Stimulated activated CD4-positive, alpha-beta T cell treated with anti-CD3 and anti-CD28 coated beads, Interleukin-2, amount 100 ng/mL, for 4 hours (primary cell): ENCODE measurements around the gene VAV2.

Experiments used
- DNase-seq: peaks from one replicate; pipeline ENCODE4 v3.0.0-alpha.2; 2020; ENCODE audit warnings: low read depth

VAV2 gene

DNA sequence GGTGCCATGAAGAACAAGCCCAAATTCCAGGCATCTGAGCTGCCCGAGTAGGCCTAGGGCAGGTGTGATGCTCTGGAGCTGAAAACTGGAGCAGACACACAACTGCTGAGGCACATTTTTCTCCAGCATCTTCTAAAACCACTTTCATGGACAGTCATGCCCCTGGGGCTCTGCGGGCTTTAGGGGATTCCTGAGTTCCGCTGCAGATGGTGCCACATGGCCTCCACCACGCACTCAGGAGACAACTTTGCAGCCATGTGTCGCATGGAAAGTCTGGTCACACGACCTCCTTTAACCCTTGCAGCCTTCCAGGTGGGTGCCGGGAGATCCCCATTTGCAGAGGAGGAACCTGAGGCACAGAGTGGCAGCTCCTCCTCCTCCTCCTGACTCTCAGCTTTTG is 141.2 kb downstream of the VAV2 start:
- DNase-seq, result no peak

DNA sequence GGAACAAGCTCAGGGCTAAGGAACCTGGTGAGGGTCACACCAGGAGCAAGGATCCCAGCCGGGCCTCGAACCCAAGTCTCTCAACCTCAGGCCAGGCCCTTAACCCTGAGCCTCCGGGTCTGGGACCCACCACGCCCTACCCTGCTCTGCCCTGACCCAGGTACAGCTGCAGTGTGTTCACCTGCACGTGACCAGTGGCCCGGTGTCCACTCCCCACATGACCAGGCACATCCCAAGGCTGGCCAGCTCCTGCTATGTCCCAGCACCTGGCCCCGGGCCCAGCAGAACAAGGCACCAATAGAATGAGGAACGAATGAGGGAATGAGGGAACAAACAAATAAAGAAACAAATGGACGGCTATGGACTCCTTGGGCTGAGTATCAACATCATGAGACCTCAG is 142.0 kb downstream of the VAV2 start:
- DNase-seq, result no peak

DNA sequence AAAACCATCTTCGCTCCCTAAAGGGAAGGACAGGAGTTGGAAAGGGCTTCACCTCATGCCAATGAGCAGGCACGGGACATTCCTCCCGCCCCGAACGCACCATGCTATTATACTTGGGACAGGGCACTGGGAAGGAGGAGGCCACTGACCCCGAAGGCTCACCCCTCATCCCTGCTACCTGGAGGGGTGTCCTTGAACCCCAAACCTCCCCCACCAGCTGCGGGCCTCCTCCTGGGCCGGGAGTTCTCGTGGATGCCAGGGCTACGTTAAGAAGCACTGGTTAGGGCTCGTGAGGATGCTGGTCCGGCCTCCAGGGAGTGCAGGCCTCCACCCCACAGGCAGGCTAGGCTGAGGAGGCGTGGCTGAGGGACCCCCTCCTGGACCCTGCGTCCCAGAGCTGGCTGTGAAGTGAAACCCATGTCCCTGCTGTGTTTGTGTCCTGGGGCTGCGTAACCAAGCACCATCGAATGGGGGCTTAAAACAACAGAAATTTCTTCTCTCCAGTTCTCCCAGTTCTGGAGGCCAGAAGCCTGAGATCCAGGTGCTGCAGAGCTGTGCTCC is 142.9 kb downstream of the VAV2 start:
- no peak for DNase-seq

DNA sequence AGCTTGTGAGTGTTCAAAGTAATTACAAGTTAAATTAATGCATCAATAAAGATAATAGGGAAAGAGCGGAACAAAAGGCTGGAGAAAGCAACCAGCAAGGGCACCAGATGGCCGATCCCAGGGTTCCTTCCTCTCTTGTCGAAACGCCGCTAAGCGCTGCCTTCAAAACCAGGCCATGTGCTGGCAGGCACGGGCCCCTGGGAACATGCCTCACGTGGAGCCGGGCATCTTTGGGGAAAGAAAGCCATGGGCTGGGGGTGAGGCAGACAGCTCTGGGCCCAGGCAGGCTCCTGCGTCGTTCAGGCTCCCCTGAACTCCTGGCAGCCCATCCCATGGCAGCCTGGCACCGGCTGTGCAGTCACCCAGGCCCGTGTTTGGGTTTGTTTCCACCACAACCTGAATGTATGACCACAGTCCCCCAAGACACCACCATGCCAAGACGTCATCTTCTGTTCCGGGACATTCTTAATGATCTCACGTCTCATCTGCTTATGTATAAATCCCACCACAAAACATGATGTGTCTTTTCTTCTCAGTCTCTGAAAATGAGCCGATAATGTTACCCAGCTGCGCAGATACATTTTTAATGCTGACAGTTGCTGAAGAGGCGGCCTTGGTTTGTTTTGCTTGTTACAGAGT is 143.5 kb downstream of the VAV2 start:
- DNase-seq, result no peak

DNA sequence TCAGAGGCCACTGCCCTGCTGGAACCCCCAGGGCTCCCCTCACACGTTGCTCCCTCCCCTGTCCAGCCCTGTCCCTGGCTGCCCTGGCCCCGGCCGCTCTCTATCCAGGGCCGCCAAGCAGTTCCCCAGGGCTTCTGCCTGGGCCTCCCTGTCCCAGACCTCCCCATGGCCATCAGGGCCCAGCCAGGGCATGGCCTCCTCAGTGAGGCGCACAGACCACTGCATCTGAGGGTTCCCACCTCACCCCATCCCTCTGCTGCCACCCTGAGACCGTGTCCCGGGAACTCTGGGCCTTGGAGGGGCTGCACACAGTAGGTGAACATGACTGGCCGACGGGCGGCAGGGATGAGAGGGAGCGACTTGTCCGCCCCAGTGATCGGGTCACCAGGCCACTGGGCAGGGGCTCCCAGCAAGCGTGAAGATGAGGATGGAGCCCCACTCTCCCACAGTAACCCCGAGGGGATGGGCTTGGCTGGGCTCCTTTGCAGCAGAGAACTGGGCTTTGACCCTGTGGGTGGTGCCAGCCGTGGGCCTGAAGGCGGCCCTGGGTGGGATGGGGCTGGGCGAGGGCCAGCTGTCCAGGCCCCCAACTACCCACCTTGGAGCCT is 145.5 kb downstream of the VAV2 start:
- no peak for DNase-seq

DNA sequence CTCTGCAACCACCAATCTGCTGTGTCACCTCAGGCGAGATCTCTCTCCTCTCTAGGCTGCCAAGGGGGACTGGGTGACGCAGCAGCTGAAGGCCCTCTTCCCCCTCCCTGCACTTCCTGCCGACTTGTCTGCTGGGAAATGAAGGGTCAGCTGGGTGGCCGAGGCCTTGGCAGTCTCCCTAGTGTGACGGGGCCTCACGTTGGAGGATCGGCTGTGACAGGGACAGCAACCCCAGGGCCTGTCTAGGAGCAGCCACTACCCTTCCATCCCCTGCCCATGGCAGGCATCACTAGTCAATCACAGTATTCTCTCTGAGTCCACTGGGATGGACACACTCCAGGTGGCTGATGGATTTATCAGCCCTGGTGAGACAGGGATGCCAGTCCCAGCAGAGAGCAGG is 146.7 kb downstream of the VAV2 start:
- no peak for DNase-seq

DNA sequence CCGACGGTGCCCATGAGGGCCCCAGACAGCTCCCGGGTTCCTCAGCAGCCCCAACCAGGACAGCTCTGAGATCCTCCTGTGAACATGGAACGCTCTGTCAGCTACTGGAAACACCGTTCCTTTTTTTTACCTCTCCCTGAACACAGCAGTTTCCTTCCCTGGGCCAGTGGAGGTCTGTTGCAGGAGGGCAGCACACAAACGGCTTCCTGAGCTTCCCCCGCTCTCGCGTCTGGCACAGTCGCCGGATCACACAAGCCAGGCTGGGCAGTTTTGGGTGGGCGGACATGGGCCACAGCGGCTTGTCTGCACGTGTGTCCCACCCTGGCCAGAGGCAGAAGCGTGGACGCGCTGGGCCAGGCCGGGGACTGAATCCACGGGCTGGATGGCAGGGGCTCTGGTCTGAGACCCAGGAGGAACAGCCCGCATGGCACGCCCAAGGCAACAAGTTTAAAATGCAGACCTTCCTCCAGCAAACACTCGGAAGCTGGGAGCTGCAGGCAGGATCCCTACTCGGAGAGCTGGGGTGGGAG is 147.2 kb downstream of the VAV2 start:
- DNase-seq, result no peak

DNA sequence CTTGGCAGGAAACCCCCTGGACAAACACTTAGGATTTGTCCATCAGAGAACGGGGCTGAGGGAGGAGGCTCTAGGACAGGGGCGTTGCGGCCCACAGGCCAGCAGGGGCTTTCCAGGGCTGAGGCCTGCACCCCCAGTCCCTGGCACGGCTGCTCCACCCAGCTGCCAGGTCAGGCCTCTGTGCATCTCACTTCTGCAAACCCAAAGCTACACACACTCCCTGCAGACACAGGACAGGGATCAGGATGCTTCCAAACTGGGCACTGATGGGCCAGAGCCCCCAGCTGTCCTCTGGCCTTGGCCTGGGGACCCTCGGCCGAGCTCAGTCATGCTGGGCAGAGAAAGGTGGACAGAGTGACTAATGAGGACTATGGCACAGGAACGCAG is 147.7 kb downstream of the VAV2 start:
- no peak for DNase-seq

DNA sequence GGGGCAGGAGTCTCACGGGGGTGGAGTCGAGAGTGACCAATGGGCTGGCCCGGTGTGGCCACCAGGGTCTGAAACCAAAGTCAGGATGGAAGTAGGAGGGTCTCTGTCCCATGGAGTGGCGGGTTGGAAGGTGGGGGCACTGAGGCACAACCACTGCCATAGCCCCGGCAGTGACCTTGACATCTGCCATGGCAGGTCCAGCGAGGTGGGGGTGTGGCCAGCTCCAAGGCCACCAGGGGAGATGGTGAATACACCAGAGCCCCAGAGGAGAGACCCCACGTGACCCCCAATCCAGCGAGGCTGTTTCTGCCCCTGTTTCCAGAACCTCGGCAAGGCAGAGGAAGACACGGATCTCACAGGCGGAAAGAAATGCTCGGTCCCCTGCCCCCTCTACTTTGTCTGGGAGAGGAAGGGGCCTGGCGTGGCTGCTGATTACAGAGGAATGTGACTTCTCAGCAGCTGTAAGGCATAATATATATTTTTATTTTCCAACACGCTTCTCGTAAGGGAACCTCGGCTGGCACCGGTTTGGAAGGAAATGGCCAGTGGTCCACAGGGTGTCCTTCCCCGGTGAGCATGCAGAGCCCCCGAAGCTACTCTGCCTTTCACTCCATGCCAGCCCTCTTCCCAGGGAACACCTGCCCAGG is 148.2 kb downstream of the VAV2 start:
- DNase-seq, result no peak

DNA sequence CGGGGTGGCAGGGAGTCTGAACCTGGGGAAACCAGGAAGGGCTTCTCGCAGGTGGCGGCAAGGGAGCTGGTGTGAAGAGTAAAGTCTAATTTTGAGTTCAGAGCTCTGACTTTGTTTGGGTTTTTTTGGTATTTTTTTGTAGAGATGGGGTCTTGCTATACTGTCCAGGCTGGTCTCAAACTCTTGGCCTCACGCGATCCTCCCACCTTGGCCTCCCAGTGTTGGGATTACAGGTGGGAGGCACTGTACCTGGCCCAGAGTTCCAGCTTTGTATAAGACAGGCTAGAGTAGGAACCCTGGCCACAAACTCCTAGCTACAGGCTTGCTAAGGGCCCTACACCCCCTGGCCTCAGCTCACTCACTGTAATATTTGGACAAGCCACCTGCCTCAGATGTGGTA is 148.9 kb downstream of the VAV2 start:
- no peak for DNase-seq

DNA sequence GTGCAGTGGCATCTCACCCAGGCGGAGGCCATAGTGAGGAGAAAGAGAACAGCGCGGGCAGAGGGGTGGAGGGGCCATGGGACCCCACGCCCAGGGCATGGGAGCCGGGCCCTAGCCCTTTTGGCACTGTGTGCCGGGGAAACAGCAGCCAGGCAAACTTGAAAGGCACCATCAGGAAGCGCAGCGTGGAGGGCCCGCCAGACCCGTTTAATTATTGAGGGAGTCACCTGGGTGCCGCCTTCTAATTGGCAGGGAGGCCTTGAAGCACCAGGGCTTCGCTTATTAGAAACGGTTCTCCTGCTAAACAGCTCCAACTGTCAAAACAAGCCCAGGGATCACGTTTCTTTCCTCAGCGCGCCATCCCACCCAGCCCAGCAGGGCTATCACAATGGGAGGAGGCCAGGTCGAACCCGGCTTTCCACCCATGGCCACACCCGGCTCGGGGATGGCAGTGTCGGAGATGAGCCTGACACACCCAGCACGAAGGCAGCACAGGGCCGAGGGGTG is 149.3 kb downstream of the VAV2 start:
- DNase-seq, result no peak

DNA sequence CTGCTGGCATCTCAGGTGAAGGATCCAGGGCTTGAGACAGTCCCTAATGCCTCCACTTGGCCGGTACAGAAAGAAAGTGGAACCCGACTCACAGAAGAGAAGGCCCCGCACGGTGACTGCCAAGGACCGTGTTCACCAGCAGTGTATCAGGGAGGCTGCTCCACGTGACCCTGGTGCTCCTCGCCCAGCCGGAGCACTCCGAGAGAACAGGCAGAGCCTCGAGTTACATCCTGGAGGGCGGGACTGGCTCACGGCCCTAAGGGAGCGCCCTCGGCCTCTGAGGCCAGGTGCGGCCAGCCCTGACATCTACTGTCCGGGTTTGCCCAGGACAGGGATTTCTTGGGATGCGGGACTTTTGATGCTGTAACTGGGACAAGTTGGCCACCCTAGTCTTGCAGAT is 149.9 kb downstream of the VAV2 start:
- DNase-seq, result no peak

DNA sequence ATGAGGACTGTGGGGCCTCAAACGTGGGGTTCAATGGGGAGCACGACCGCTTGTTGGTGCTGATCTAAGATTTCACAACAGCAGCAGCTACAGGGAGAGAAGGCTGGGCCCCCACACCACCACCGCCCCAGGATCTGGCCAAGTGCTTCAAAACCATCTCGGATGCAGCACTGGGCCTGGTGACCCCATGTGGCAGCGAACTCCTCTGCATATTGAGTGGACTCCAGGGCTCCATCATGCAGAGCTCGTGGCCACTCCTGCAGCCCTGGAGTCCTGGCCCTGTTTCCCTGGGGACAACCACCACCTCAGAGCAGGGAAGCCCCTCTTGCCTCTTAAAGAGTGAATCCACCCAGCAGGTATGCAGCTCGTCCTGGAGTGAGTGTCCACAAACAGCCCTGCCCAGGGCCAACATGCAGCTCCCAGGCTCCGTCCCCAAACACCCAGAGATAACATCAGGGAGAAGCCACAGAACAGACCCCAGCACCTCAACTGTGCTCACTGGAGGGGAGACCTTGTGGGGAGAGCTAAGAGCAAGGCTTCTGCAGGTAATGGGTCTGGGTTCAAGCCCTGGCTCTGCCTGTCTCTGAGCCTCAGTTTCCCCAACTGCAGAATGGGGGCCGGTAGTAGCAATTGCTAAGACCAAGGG is 150.8 kb downstream of the VAV2 start:
- no peak for DNase-seq

DNA sequence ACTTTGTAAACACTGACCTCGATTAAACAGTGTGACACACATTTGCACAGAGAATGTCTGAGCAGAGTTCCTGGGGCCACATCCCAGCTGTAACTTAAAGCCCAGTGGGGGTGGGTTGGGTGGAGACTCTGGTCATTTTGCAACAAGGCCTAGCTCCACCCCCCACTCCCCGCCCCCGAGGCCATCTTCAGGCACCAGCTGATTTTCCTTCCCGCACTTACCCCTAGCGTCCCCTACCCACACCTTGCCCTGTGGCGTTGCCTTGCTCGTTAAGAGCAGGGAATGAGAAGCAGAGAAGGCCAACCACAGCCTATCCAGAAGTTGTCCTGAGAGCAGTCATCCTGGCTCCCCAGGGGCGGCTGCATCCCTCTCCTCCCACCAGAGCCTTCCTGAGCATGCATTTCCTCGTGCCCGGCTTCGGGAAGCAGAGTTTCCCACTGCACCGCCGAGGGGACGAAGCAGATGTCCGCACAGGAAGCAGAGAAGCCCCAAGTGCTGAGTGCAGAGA is 152.2 kb downstream of the VAV2 start:
- DNase-seq, result no peak

DNA sequence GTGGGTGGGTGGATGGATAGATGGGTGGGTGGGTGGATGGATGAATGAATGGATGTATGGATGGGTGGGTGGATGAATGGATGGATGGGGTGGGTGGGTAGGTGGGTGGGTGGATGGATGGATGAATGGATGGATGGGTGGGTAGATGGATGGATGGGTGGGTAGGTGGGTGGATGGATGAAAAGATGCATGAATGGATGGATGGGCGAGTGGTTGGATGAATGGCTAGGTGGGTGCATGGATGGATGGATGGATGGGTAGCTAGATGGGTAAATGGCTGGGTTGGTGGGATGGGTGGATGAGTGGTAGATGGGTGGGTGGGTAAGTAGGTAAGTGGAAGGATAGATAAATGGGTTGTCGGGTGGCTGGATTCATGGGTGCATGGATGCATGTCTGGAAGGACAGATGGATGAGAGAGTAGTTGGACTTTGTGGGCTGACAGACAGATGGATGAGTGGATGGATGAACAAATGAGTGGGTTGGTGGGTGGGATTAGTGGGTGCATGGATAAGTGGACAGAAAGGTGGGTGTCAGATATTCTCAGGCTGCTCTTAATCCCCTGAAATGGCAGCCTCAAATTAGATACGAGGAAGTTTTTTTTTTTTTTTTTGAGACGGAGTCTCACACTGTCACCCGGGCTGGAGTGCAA is 153.1 kb downstream of the VAV2 start:
- no peak for DNase-seq

DNA sequence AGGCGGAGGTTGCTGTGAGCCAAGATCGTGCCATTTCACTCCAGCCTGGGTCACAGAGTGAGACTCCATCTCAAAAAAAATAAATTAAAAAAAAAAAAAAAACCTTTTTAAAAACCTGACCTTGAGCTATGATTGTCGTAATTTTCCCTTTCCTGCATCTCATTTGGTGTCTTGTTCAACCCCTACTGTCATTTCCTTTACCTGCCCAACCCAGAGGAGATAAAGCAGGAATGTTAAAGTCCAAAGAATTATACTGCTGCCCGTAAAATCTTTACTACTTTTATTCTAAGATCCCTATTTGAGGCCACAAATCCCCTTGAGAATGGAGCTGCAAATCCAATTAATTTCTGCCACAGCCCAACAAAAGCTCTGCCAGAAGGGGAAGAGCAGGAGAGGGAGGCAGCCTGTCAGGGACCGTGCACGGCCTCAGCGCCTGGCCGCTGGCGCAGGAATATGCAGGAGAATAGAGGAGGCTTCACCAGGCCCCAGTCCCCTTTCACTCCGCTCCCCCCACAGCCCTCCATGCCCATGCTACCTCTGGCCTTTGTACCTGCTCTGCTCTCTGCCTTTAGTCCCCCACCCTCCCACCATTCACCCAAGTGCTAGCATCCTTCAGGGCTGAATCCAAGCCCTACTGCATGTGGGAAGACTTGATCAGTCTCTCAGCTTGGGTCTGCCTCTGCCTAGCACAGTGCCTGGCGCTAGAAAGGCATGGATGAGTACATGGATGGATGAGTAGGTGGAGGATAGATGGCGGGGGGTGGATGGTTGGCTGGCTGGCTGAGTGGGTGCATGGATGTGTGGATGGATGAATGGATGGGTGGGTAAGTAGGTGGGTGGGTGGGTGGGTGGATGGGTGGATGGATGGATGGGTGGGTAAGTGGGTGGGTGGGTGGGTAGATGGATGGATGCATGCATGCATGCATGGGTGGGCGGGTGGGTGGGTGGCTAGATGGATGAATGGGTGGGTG is 154.2 kb downstream of the VAV2 start:
- DNase-seq, result no peak

DNA sequence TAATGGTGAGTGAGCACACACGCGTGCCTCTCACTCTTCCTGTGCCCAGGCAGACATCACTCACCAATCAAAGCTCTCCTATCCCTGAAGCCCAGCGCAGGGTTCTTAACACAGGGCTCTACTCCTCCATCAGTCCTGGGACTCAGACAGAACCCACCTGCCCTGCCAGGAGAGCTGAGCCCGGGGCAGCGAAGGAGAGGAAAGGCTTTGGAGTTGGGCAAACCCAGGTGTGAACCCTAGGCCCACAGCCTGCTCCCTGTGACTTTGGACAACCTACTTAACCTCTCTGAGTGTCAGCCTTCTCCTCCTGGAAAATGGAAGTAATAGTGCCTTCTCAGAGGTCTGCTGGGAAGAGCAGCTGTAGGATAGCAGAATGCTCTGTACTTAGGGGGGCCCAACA is 155.3 kb downstream of the VAV2 start:
- DNase-seq, result no peak

DNA sequence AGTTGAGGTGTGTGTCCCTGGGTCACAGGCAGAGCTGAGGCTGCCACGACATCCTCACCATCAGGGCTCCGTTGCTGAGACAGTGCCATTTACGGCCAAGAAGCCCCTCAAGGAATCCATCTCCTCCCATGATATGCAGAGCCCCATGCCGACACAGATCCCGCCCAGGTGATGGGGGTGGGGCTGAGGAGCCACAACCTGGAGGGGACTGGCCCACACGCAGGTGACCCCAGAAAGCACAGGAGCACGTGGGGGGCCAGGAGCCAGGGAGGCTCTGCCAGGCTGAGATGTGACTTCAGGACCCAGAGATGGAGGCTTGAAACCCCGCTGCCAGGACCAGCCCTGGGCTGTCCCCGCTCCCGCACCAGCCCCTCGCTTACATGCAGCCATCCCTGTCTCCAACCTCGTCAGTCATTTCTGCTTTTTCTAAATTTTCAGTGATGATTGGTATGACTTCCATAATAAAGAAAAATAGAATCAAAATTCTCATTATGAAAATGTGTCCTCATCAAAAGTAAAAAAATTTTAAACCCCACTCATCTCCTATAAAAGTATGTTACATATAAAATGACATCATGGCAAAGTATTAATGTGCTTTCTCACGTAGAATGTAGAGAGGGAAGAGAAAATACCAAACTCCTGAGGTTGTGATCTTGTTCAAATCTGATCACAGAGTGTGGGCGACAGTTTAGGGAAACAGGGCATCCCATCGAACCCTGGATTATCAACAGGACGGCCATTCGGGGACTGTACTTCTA is 155.9 kb downstream of the VAV2 start:
- DNase-seq, result no peak

DNA sequence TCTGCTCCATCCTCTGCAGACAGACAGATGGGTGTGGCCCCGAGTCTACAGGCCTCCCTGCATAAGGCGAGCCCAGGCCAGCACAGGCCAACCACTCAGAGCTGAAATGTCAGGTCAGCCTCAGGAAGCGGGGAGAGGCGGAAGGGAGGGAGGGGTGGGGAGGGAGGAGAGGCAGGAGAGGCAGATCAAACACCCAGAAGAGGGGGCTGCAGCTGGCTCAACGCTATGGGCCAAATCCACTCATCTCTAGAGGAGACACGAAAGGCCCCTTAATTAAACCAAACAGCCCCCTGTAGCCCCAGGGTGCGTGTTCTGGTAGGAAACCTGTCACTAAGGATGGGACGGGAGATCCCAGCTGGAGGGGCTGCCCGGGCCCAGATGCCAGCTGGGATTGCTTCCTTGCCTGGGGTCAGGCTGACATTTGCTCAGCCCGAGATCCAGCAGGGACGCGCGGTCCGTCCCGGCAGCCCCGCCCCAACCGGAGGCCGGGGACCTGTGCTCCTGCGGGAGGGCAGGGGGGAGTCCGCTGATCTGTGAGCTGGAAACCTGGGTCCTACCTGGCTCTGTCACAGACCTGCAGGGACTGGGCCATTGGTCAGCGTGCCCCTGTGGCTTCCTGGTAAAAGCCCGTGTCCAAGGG is 156.7 kb downstream of the VAV2 start:
- DNase-seq, result no peak
